ENCODE measurements around the gene JAM2. TPM values are rescaled to one million over a fixed set of nuclear protein-coding genes. Genes with fewer than 3 reads are reported as not detected.
"Not testable (repeated sequence)": the region's sequence is repeated elsewhere in the genome, so short reads cannot be mapped to it uniquely, and the experiment has no call there.

The JAM2 gene
- polyA plus RNA-seq, 2 of the 4 experiments (the other 2 are of a cell fraction), result 0.01 TPM

DNA sequence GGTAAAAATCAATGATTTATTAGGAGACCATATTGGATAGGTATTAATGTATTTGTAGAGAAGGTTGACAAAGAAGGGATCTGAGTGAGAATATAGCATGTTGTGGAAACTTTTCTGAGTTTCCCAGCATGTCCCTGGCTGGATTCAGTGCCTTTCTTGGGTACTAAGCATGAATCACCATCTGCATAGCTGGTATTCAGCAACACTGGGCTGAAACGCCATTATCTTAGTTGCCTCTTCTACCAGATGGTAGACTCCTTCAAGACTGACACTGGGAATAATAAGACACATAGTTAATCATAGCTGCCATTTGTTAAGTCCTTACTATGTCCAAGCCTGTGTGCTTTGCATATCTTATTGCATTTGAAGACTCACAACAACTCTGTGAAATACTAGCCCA lies 50.2 kb downstream of the JAM2 start:
- TF ChIP-seq KDM5A (IDR thresholded peaks at IDR 0.05) (no peak), NPAS2 (CRISPR knock-in tag; IDR thresholded peaks at IDR 0.05; ENCODE audit: borderline replicate concordance) (no peak), ZC3H11A (IDR thresholded peaks at IDR 0.05) (no peak), RFX5 (IDR thresholded peaks at IDR 0.05) (no peak), ZFP36 (IDR thresholded peaks at IDR 0.05; ENCODE audit: borderline replicate concordance, partially characterized antibody) (no peak), HOXB13 (CRISPR knock-in tag; IDR thresholded peaks at IDR 0.05; ENCODE audit: low read depth) (no peak), FOSB (CRISPR knock-in tag; IDR thresholded peaks at IDR 0.05) (no peak), CEBPB (IDR thresholded peaks at IDR 0.05) (no peak), BHLHE40 (IDR thresholded peaks at IDR 0.05; ENCODE audit: low read depth, low read length) (no peak), JUNB (IDR thresholded peaks at IDR 0.05) (no peak), ESRRA (IDR thresholded peaks at IDR 0.05; ENCODE audit: borderline replicate concordance, low read length) (no peak), FOSL2 (IDR thresholded peaks at IDR 0.05) (no peak), FOSL2 (CRISPR knock-in tag; IDR thresholded peaks at IDR 0.05) (no peak), CBX8 (IDR thresholded peaks at IDR 0.05) (no peak), HOXB5 (CRISPR knock-in tag; IDR thresholded peaks at IDR 0.05) (no peak)
- TF ChIP-seq, protein P1, sequence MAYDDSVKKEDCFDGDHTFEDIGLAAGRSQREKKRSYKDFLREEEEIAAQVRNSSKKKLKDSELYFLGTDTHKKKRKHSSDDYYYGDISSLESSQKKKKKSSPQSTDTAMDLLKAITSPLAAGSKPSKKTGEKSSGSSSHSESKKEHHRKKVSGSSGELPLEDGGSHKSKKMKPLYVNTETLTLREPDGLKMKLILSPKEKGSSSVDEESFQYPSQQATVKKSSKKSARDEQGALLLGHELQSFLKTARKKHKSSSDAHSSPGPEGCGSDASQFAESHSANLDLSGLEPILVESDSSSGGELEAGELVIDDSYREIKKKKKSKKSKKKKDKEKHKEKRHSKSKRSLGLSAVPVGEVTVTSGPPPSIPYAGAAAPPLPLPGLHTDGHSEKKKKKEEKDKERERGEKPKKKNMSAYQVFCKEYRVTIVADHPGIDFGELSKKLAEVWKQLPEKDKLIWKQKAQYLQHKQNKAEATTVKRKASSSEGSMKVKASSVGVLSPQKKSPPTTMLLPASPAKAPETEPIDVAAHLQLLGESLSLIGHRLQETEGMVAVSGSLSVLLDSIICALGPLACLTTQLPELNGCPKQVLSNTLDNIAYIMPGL (CRISPR knock-in tag; IDR thresholded peaks at IDR 0.05; ENCODE audit: borderline replicate concordance), result no peak
- TF ChIP-seq, protein P2, sequence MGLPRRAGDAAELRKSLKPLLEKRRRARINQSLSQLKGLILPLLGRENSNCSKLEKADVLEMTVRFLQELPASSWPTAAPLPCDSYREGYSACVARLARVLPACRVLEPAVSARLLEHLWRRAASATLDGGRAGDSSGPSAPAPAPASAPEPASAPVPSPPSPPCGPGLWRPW (IDR thresholded peaks at IDR 0.05), result no peak
- Histone ChIP-seq H3K4me3 (no peak overlapping the region), H3K4me1 (no peaks in the 10 kb centered on the region), H3K27ac (no peak overlapping the region), H3K9me3 (no peaks in the 10 kb centered on the region), H3K4me2 (no peak overlapping the region)
- WGBS (ENCODE audit: missing lambda C conversion rate), result 0% methylated on average over 1 of the region's 1 CpG
- FAIRE-seq (no peak), ATAC-seq (no peak), DNase-seq (ENCODE audit: low read depth in 1 of 2, low spot score in 1 of 2) (no peak)
- POLR2A ChIA-PET, result no interaction called here
- CTCF ChIA-PET, result no interaction called here

DNA sequence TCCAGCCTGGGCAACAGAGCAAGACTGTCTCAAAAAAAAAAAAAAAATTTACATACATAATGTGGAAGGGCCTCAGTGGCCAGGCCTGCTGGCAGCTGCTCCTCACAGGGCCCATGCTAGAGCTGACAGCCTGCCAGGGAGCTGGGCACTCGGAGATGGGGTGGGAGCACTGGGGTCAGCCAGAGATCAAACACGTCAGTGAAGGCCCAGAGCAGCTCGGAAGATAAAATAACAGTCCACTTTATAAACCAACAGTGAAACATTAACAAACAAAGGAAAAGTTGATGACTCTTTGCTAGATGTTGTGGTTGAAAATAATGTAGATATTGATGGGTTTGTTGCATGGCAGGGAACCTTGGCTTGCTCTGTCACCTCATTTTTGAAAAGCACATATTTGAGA lies 52.9 kb downstream of the JAM2 start:
- Histone ChIP-seq H3K4me1 (no peaks in the 10 kb centered on the region), H3K4me2 (no peak overlapping the region), H3K4me3 (no peak overlapping the region), H3K9me3 (no peaks in the 10 kb centered on the region), H3K27ac (no peak overlapping the region)
- FAIRE-seq, result no peak
- CTCF ChIA-PET, result no interaction called here
- POLR2A ChIA-PET, result no interaction called here
- DNase-seq (ENCODE audit: low read depth in 1 of 2, low spot score in 1 of 2), result no peak
- 53% methylated on average over 3 of the region's 3 CpGs for WGBS (ENCODE audit: missing lambda C conversion rate)
- no peak for ATAC-seq
- TF ChIP-seq, protein P2 (IDR thresholded peaks at IDR 0.05), result no peak
- TF ChIP-seq, protein P3, sequence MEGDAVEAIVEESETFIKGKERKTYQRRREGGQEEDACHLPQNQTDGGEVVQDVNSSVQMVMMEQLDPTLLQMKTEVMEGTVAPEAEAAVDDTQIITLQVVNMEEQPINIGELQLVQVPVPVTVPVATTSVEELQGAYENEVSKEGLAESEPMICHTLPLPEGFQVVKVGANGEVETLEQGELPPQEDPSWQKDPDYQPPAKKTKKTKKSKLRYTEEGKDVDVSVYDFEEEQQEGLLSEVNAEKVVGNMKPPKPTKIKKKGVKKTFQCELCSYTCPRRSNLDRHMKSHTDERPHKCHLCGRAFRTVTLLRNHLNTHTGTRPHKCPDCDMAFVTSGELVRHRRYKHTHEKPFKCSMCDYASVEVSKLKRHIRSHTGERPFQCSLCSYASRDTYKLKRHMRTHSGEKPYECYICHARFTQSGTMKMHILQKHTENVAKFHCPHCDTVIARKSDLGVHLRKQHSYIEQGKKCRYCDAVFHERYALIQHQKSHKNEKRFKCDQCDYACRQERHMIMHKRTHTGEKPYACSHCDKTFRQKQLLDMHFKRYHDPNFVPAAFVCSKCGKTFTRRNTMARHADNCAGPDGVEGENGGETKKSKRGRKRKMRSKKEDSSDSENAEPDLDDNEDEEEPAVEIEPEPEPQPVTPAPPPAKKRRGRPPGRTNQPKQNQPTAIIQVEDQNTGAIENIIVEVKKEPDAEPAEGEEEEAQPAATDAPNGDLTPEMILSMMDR (IDR thresholded peaks at IDR 0.05), result no peak
- TF ChIP-seq RARB (CRISPR knock-in tag; IDR thresholded peaks at IDR 0.05) (no peak), POLR2AphosphoS2 (conservative IDR thresholded peaks at IDR 0.05; ENCODE audit: low read length) (no peak), EHF (CRISPR knock-in tag; IDR thresholded peaks at IDR 0.05) (no peak), MAFK (IDR thresholded peaks at IDR 0.05; ENCODE audit: partially characterized antibody) (no peak), CEBPB (IDR thresholded peaks at IDR 0.05) (no peak), ZC3H11A (IDR thresholded peaks at IDR 0.05) (no peak), POLR2A (IDR thresholded peaks at IDR 0.05; ENCODE audit: low read length) (no peak), JUN (IDR thresholded peaks at IDR 0.05) (no peak), NPAS2 (CRISPR knock-in tag; IDR thresholded peaks at IDR 0.05; ENCODE audit: borderline replicate concordance) (no peak), KDM5A (IDR thresholded peaks at IDR 0.05) (no peak)
- TF ChIP-seq, protein P1 (CRISPR knock-in tag; IDR thresholded peaks at IDR 0.05; ENCODE audit: borderline replicate concordance), result no peak
- TF ChIP-seq, protein P4, sequence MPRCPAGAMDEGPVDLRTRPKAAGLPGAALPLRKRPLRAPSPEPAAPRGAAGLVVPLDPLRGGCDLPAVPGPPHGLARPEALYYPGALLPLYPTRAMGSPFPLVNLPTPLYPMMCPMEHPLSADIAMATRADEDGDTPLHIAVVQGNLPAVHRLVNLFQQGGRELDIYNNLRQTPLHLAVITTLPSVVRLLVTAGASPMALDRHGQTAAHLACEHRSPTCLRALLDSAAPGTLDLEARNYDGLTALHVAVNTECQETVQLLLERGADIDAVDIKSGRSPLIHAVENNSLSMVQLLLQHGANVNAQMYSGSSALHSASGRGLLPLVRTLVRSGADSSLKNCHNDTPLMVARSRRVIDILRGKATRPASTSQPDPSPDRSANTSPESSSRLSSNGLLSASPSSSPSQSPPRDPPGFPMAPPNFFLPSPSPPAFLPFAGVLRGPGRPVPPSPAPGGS (IDR thresholded peaks at IDR 0.05), result no peak
- TF ChIP-seq, protein P5, sequence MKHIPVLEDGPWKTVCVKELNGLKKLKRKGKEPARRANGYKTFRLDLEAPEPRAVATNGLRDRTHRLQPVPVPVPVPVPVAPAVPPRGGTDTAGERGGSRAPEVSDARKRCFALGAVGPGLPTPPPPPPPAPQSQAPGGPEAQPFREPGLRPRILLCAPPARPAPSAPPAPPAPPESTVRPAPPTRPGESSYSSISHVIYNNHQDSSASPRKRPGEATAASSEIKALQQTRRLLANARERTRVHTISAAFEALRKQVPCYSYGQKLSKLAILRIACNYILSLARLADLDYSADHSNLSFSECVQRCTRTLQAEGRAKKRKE (CRISPR knock-in tag; IDR thresholded peaks at IDR 0.05; ENCODE audit: low read depth), result no peak
- TF ChIP-seq, protein P6, sequence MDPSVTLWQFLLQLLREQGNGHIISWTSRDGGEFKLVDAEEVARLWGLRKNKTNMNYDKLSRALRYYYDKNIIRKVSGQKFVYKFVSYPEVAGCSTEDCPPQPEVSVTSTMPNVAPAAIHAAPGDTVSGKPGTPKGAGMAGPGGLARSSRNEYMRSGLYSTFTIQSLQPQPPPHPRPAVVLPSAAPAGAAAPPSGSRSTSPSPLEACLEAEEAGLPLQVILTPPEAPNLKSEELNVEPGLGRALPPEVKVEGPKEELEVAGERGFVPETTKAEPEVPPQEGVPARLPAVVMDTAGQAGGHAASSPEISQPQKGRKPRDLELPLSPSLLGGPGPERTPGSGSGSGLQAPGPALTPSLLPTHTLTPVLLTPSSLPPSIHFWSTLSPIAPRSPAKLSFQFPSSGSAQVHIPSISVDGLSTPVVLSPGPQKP (IDR thresholded peaks at IDR 0.05; ENCODE audit: low read depth, low read length), result no peak

DNA sequence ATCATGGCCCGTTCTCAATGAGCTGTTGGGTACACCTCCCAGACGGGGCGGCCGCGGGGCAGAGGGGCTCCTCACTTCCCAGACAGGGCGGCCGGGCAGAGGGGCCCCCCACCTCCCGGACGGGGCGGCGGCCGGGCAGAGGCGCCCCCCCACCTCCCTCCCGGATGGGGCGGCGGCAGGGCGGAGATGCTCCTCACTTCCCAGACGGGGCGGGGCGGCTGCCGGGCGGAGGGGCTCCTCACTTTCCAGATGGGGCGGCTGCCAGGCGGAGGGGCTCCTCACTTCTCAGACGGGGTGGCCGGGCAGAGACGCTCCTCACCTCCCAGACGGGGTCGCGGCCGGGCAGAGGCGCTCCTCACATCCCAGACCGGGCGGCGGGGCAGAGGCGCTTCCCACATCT lies 56.4 kb downstream of the JAM2 start:
- CTCF ChIA-PET; POLR2A ChIA-PET; FAIRE-seq; ATAC-seq; H3K9me3 ChIP-seq; H3K4me3 ChIP-seq; H3K4me1 ChIP-seq; DNase-seq (ENCODE audit: low read depth in 1 of 2, low spot score in 1 of 2); H3K27ac ChIP-seq; H3K4me2 ChIP-seq: not testable (repeated sequence)
- WGBS (ENCODE audit: missing lambda C conversion rate), result 96% methylated on average over 3 of the region's 36 CpGs
